Lower leg skin (tissue), 3 donors: ENCODE data around the gene IL3RA.

Experiments used
- POLR2A ChIP-seq, 2 donors: fragments of 450-650 bp; IDR thresholded peaks; one replicate each; pipeline ENCODE4 v1.6.1; 2016 to 2017; ENCODE audit warnings: antibody characterized with exemption in 2 of 2, mild to moderate bottlenecking in 1 of 2, moderate library complexity in 1 of 2
- TF ChIP-seq, protein P1 (sequence below), 3 donors: fragments of 450-650 bp; IDR thresholded peaks; one replicate each; pipeline ENCODE4 v1.5.1; 2016; ENCODE audit warnings: antibody characterized with exemption in 3 of 3, mild to moderate bottlenecking in 3 of 3, moderate library complexity in 2 of 3

DNA sequence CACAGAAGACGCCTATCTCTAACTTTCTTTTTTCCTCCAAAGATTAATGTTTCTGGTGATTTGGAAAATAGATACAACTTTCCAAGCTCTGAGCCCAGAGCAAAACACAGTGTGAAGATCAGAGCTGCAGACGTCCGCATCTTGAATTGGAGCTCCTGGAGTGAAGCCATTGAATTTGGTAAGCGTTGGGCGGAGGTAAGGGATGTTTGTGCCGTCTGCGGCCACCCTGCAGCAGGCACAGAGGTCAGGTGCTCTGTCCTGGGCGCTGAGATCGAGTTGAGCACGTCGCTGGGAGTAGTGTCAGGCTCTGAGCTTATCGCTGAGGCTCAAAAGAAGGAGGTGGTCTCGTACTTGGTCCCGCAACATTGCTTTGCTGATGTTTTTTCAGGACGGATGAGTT lies 36.1 kb upstream of the IL3RA start:
- TF ChIP-seq, protein P1, sequence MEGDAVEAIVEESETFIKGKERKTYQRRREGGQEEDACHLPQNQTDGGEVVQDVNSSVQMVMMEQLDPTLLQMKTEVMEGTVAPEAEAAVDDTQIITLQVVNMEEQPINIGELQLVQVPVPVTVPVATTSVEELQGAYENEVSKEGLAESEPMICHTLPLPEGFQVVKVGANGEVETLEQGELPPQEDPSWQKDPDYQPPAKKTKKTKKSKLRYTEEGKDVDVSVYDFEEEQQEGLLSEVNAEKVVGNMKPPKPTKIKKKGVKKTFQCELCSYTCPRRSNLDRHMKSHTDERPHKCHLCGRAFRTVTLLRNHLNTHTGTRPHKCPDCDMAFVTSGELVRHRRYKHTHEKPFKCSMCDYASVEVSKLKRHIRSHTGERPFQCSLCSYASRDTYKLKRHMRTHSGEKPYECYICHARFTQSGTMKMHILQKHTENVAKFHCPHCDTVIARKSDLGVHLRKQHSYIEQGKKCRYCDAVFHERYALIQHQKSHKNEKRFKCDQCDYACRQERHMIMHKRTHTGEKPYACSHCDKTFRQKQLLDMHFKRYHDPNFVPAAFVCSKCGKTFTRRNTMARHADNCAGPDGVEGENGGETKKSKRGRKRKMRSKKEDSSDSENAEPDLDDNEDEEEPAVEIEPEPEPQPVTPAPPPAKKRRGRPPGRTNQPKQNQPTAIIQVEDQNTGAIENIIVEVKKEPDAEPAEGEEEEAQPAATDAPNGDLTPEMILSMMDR (IDR thresholded peaks at IDR 0.05), result no peak
- TF ChIP-seq POLR2A (IDR thresholded peaks at IDR 0.05), result no peak
